ENCODE data around the gene GRIN2B. TPM values are rescaled to one million over a fixed set of nuclear protein-coding genes. Genes with fewer than 3 reads are reported as not detected.

Gene GRIN2B
- total and polyA plus RNA-seq, 2 of the 13 experiments (the other 11 are each of a cell fraction or from before 2014, with no cell fraction given) = 0.05 to 0.13 TPM

GRCh38 chr12:13981990-13982389, 588 bp upstream of the GRIN2B start:
- H3K79me2 ChIP-seq (ENCODE audit: insufficient read depth, low read length) = no peaks in the 10 kb centered on the region
- H4K20me1 ChIP-seq (ENCODE audit: insufficient read depth, low read length) = no peaks in the 10 kb centered on the region
- ChIA-PET POLR2A (no interaction called here), CTCF (ENCODE audit: low intra/inter-chr PET ratio, low total read pairs) (no interaction called here)
- DNase-seq (ENCODE audit: low spot score) = no peak
- H3K27me3 ChIP-seq (ENCODE audit: control insufficient read depth in 1 of 2, insufficient read depth in 2 of 2, low read length in 2 of 2) = peaks cover 1 to 22% of the 10 kb centered on the region in 2 experiments; a peak in 4 of 5 replicates
- no peak for ATAC-seq
- no peak overlapping the region for H2AFZ ChIP-seq (ENCODE audit: low read length)
- no peak overlapping the region for H3K4me2 ChIP-seq (ENCODE audit: low read depth, low read length)
- no peaks in the 10 kb centered on the region for H3K36me3 ChIP-seq (replicated peaks in 1 of 2; ENCODE audit: control insufficient read depth in 1 of 2, insufficient read depth in 2 of 2, low read length in 2 of 2)
- no peak overlapping the region for H3K9ac ChIP-seq (ENCODE audit: insufficient read depth, low read depth, low read length)
- 55% methylated on average over 22 of the region's 26 CpGs for WGBS (ENCODE audit: low lambda C conversion rate)
- in situ Hi-C loops (cut with HindIII; ENCODE audit: extremely low pct_ligation_motif_present, low pct_unique_long_range_greater_than_20kb) (no loop called here), intact Hi-C loops (cut with micrococcal nuclease; ENCODE audit: unreplicated experiment) (no loop called here)
- no peaks in the 10 kb centered on the region for H3K4me1 ChIP-seq (ENCODE audit: insufficient read depth, low read length)
- TF ChIP-seq ZBTB33 (CRISPR knock-in tag; IDR thresholded peaks at IDR 0.05) (peak; percentile 19; the same call in 1 of the 2 replicates), PRDM4 (CRISPR knock-in tag; IDR thresholded peaks at IDR 0.05; ENCODE audit: borderline replicate concordance) (no peak)
- no peak for FAIRE-seq
- H3K9me3 ChIP-seq (ENCODE audit: low read length) = no peaks in the 10 kb centered on the region
- no TSS peak for BruUV-seq (replicated peaks)
- no peak overlapping the region for H3K27ac ChIP-seq (ENCODE audit: extremely low read length, insufficient read depth, low read length)
- H3K4me3 ChIP-seq (replicated peaks in 1 of 3; ENCODE audit: insufficient read depth in 1 of 3, low read depth in 2 of 3, low read length in 3 of 3) = no peak overlapping the region

All from HepG2 (cell line).